Fibroblast of lung (primary cell): ENCODE measurements around the gene ANKS1B. TPM values are rescaled to one million over a fixed set of nuclear protein-coding genes. Genes with fewer than 3 reads are reported as not detected.
"Not testable (repeated sequence)": the region's sequence is repeated elsewhere in the genome, so short reads cannot be mapped to it uniquely, and the experiment has no call there.

Experiments
- DNase-seq, 2 donors: peaks; one replicate each; pipeline versions ENCODE4 v3.0.0 to v3.0.0-alpha.2; 2010; ENCODE audit warnings: low read depth in 2 of 2
- H2AFZ ChIP-seq: 2 replicates; pipeline ENCODE4 v1.5.1; 2012; ENCODE audit warnings: low read length, control low read depth, inconsistent platforms
- H3K27ac ChIP-seq: 2 replicates; pipeline ENCODE4 v1.5.1; 2011; ENCODE audit warnings: low read length, control low read depth; ENCODE audit not compliant: insufficient read depth
- H3K27me3 ChIP-seq: 2 replicates; pipeline ENCODE4 v1.5.1; 2011; ENCODE audit warnings: mild to moderate bottlenecking, low read length; ENCODE audit not compliant: control insufficient read depth, insufficient read depth
- H3K36me3 ChIP-seq: 2 replicates; pipeline ENCODE4 v1.5.1; 2011; ENCODE audit warnings: low read length; ENCODE audit not compliant: control insufficient read depth, insufficient read depth
- H3K4me1 ChIP-seq: 2 replicates; pipeline ENCODE4 v1.5.1; 2011; ENCODE audit warnings: low read length; ENCODE audit not compliant: control insufficient read depth, insufficient read depth; ENCODE audit errors: extremely low read depth
- H3K4me2 ChIP-seq: 2 replicates; pipeline ENCODE4 v1.5.1; 2011; ENCODE audit warnings: low read length, control low read depth; ENCODE audit not compliant: insufficient read depth; ENCODE audit errors: extremely low read depth
- H3K4me3 ChIP-seq, 4 experiments: fragments of 200-600 bp in 1 of 4; sonication (generic) in 1 of 4; replicated peaks in 1 of 4; 2 replicates each; pipeline ENCODE4 v1.5.1; 2011 to 2016; ENCODE audit warnings: low read length in 4 of 4, low read depth in 3 of 4, mild to moderate bottlenecking in 3 of 4, control low read depth in 2 of 4, inconsistent platforms in 1 of 4, mixed read lengths in 1 of 4; ENCODE audit not compliant: insufficient read depth in 1 of 4; ENCODE audit errors: control extremely low read depth in 1 of 4
- H3K79me2 ChIP-seq: 2 replicates; pipeline ENCODE4 v1.5.1; 2012; ENCODE audit warnings: mild to moderate bottlenecking, low read length, inconsistent platforms; ENCODE audit not compliant: control insufficient read depth, insufficient read depth
- H3K9ac ChIP-seq: 2 replicates; pipeline ENCODE4 v1.5.1; 2011; ENCODE audit warnings: mild to moderate bottlenecking, low read length, control low read depth; ENCODE audit not compliant: insufficient read depth
- H3K9me3 ChIP-seq: 2 replicates; pipeline ENCODE4 v1.5.1; 2012; ENCODE audit warnings: low read depth, low read length; ENCODE audit not compliant: control insufficient read depth, insufficient read depth
- H4K20me1 ChIP-seq: 2 replicates; pipeline ENCODE4 v1.5.1; 2011; ENCODE audit warnings: low read length; ENCODE audit not compliant: control insufficient read depth, insufficient read depth; ENCODE audit errors: extremely low read depth
- EZH2 ChIP-seq: IDR thresholded peaks from 2 replicates; pipeline ENCODE4 v1.5.1; 2012; ENCODE audit warnings: low read length, control low read depth, mild to moderate bottlenecking; ENCODE audit errors: missing control alignments
- polyA plus RNA-seq, 2 donors: library from polyadenylated mRNA; depleted of rRNA in 1 of 2; stranded (reverse) in 1 of 2; unstranded in 1 of 2; fragments of >200 nt; gene quantifications; 2 replicates each; pipeline ENCODE4 v1.2.1, GENCODE V29; 2011 to 2012; ENCODE audit warnings: missing spikeins in 1 of 2
- total RNA-seq: library from RNA; depleted of rRNA; stranded (reverse); fragments of >200 nt; gene quantifications from 2 replicates; pipeline ENCODE4 v1.2.1, GENCODE V29; 2014
- TF ChIP-seq, protein P1 (sequence below), 2 donors: IDR thresholded peaks in 1 of 2; conservative IDR thresholded peaks in 1 of 2; 1 replicate in 1 of 2; 2 replicates in 1 of 2; pipeline ENCODE4 v1.5.1; 2011 to 2012; ENCODE audit warnings: low read length in 2 of 2, control low read depth in 1 of 2, inconsistent platforms in 1 of 2, low read depth in 1 of 2, mild to moderate bottlenecking in 1 of 2

ANKS1B gene
- total and polyA plus RNA-seq, 2 donors (not counting 1 experiment from before 2014, with no cell fraction given) = 0.11 to 0.83 TPM

DNA sequence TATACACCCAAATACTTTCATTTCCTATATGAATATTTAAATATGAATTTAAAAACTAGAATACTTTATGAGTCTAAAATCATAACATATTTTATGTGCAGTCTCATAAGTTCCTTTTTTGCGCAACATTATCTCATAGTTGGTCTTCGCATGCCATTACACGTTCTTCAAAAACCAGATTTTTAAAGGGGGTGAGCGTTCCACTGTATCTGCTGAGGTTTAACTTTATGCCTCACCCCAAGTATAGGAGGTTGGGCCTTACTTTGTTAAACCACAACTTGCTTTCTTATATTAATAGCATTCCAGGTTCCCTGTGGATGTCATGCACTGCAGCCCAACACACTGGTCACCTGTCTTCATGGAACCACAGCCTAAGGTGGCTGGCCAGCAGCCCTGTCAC, 1221.1 kb downstream of the ANKS1B start:
- no peak overlapping the region for H3K9ac ChIP-seq
- no peaks in the 10 kb centered on the region for H3K79me2 ChIP-seq
- TF ChIP-seq, protein P1, sequence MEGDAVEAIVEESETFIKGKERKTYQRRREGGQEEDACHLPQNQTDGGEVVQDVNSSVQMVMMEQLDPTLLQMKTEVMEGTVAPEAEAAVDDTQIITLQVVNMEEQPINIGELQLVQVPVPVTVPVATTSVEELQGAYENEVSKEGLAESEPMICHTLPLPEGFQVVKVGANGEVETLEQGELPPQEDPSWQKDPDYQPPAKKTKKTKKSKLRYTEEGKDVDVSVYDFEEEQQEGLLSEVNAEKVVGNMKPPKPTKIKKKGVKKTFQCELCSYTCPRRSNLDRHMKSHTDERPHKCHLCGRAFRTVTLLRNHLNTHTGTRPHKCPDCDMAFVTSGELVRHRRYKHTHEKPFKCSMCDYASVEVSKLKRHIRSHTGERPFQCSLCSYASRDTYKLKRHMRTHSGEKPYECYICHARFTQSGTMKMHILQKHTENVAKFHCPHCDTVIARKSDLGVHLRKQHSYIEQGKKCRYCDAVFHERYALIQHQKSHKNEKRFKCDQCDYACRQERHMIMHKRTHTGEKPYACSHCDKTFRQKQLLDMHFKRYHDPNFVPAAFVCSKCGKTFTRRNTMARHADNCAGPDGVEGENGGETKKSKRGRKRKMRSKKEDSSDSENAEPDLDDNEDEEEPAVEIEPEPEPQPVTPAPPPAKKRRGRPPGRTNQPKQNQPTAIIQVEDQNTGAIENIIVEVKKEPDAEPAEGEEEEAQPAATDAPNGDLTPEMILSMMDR (conservative IDR thresholded peaks at IDR 0.05 in 1 of 2, IDR thresholded peaks at IDR 0.05 in 1 of 2; ENCODE audit: low read depth in 1 of 2, low read length in 2 of 2) = no peak
- TF ChIP-seq EZH2 = no peak
- no peak for DNase-seq
- no peak overlapping the region for H3K4me3 ChIP-seq
- no peaks in the 10 kb centered on the region for H3K36me3 ChIP-seq
- H3K4me1 ChIP-seq = no peaks in the 10 kb centered on the region
- no peaks in the 10 kb centered on the region for H4K20me1 ChIP-seq
- H3K27ac ChIP-seq = no peak overlapping the region
- no peak overlapping the region for H3K4me2 ChIP-seq
- H2AFZ ChIP-seq = no peak overlapping the region
- H3K27me3 ChIP-seq = no peaks in the 10 kb centered on the region
- H3K9me3 ChIP-seq = no peaks in the 10 kb centered on the region

DNA sequence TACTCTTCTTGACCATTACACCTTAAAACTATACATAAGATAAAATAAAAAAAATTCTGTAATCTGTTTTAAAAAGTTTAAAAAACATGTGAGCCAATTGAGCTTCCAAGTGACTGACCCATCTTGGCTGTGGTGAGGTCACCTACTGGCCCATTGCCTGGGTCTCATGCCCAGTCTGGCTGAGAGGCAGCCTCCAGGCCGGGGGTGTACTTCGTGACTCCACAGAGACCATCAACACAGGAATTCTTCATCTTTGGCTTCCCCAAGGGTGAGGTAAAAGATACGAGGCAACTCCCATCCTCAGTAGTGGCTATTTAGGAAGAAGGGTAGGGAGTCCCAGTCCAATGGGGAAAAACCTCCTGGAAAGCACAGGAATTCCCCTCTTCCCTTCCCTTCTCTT, 1226.4 kb downstream of the ANKS1B start:
- Histone ChIP-seq H3K27ac (no peak overlapping the region), H4K20me1 (no peaks in the 10 kb centered on the region), H3K79me2 (no peaks in the 10 kb centered on the region), H3K9ac (no peak overlapping the region), H3K9me3 (no peaks in the 10 kb centered on the region), H3K4me2 (no peak overlapping the region), H2AFZ (no peak overlapping the region), H3K4me1 (peaks cover 4% of the 10 kb centered on the region), H3K4me3 (no peak overlapping the region), H3K27me3 (no peaks in the 10 kb centered on the region), H3K36me3 (no peaks in the 10 kb centered on the region)
- DNase-seq = peak in 1 of 2 donors; percentile 83
- TF ChIP-seq, protein P1 (conservative IDR thresholded peaks at IDR 0.05 in 1 of 2, IDR thresholded peaks at IDR 0.05 in 1 of 2; ENCODE audit: low read depth in 1 of 2, low read length in 2 of 2) = no peak
- TF ChIP-seq EZH2 = no peak

DNA sequence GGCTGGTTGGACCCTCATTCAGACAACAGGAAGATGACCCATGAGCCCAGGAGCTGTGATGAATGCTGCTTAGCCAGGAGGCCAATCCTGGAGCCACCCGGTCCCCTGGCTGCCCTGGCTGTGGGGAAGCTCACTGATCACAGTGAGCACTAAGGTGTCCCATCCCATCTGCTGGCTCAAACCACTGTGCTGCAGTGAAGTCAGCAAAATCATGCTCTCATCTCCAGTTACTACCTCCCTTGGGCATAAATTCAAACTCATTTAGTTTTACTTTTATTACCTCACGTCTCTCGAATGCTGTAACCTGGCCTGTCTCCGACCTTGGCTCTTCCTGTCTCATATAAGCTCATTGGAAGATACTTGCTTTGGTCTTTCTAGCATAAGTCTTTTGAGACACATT, 1227.3 kb downstream of the ANKS1B start:
- no peaks in the 10 kb centered on the region for H3K9me3 ChIP-seq
- H3K4me1 ChIP-seq = peaks cover 4% of the 10 kb centered on the region
- DNase-seq = no peak
- H3K4me3 ChIP-seq = no peak overlapping the region
- no peaks in the 10 kb centered on the region for H3K79me2 ChIP-seq
- H3K27ac ChIP-seq = no peak overlapping the region
- no peak overlapping the region for H3K4me2 ChIP-seq
- no peaks in the 10 kb centered on the region for H4K20me1 ChIP-seq
- H2AFZ ChIP-seq = no peak overlapping the region
- H3K27me3 ChIP-seq = no peaks in the 10 kb centered on the region
- H3K9ac ChIP-seq = no peak overlapping the region
- no peak for TF ChIP-seq EZH2
- TF ChIP-seq, protein P1 (conservative IDR thresholded peaks at IDR 0.05 in 1 of 2, IDR thresholded peaks at IDR 0.05 in 1 of 2; ENCODE audit: low read depth in 1 of 2, low read length in 2 of 2) = no peak
- no peaks in the 10 kb centered on the region for H3K36me3 ChIP-seq

DNA sequence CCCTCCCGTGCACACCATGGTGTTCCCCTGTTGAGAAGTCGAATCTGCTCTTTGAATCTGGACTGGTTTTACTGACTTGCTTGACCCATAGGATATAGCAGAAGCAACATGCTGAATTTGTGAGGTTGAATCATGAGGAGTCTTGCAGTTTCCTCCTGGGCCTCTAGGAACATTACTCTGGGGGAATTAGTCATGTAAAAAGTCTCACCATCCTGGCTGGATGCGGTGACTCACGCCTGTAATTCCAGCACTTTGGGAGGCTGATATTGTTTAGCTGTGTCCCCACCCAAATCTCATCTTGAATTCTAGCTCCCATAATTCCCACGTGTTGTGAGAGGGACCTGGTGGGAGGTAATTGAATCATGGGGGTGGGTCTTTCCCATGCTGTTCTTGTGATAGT, 1228.9 kb downstream of the ANKS1B start:
- not testable (repeated sequence) for H3K4me3 ChIP-seq, H3K27ac ChIP-seq, H3K36me3 ChIP-seq, H3K9me3 ChIP-seq, H2AFZ ChIP-seq, H3K9ac ChIP-seq, H4K20me1 ChIP-seq, H3K79me2 ChIP-seq, H3K4me1 ChIP-seq, H3K27me3 ChIP-seq, H3K4me2 ChIP-seq
- peak; percentile 24 to 87 for DNase-seq
